ENCODE results near the gene CREB1.

The CREB1 gene

GRCh38 chr2:207504513-207505170 lies 25.1 kb upstream of the CREB1 start:
- DNase-seq: peak in 1 of 2 donors; percentile 44

- DNase-seq: no peak
Measured at GRCh38 chr2:207505171-207505570, 24.6 kb upstream of the CREB1 start.

- DNase-seq: no peak
Measured at GRCh38 chr2:207505728-207506127, 24.0 kb upstream of the CREB1 start.

GRCh38 chr2:207506426-207506825 lies 23.3 kb upstream of the CREB1 start:
- DNase-seq: no peak

- DNase-seq: no peak
Measured at GRCh38 chr2:207510148-207510547, 19.6 kb upstream of the CREB1 start.

GRCh38 chr2:207511851-207512250 lies 17.9 kb upstream of the CREB1 start:
- DNase-seq: no peak

- no peak for DNase-seq
Measured at GRCh38 chr2:207512356-207512755, 17.4 kb upstream of the CREB1 start.

GRCh38 chr2:207513551-207514257 lies 16.1 kb upstream of the CREB1 start:
- no peak for DNase-seq

GRCh38 chr2:207514451-207514850 lies 15.3 kb upstream of the CREB1 start:
- no peak for DNase-seq

GRCh38 chr2:207515671-207516070 lies 14.1 kb upstream of the CREB1 start:
- DNase-seq: no peak

GRCh38 chr2:207516206-207516605 lies 13.6 kb upstream of the CREB1 start:
- DNase-seq: no peak

GRCh38 chr2:207523005-207523404 lies 6.8 kb upstream of the CREB1 start:
- DNase-seq: no peak

- DNase-seq: peak in 1 of 2 donors; percentile 11
Measured at GRCh38 chr2:207525296-207525695, 4.5 kb upstream of the CREB1 start.

- DNase-seq: peak in 1 of 2 donors; percentile 23
Measured at GRCh38 chr2:207528980-207529329, 807 bp upstream of the CREB1 start.

GRCh38 chr2:207530160-207531031 lies 634 bp downstream of the CREB1 start:
- DNase-seq: peak; percentile 37

GRCh38 chr2:207531032-207531952 lies 1.5 kb downstream of the CREB1 start:
- DNase-seq: no peak

- no peak for DNase-seq
Measured at GRCh38 chr2:207532676-207533075, 2.9 kb downstream of the CREB1 start.

- no peak for DNase-seq
Measured at GRCh38 chr2:207533461-207534008, 3.8 kb downstream of the CREB1 start.

- DNase-seq: no peak
Measured at GRCh38 chr2:207534417-207534816, 4.7 kb downstream of the CREB1 start.

GRCh38 chr2:207539470-207539869 lies 9.7 kb downstream of the CREB1 start:
- DNase-seq: no peak

- DNase-seq: no peak
Measured at GRCh38 chr2:207540431-207540830, 10.7 kb downstream of the CREB1 start.

GRCh38 chr2:207541933-207542332 lies 12.2 kb downstream of the CREB1 start:
- no peak for DNase-seq

Data from bone marrow (tissue), 2 donors.